NCI-H146 treated with DMSO at 0.1 percent for 48 hours (cell line): ENCODE results near the gene ARSD.
"Not testable (repeated sequence)": the region's sequence is repeated elsewhere in the genome, so short reads cannot be mapped to it uniquely, and the experiment has no call there.

Experiments used
- DNase-seq: peaks from one replicate; lab custom pipeline; 2025; ENCODE audit not compliant: unreplicated experiment; lab: John Stamatoyannopoulos, UW

The ARSD gene

DNA sequence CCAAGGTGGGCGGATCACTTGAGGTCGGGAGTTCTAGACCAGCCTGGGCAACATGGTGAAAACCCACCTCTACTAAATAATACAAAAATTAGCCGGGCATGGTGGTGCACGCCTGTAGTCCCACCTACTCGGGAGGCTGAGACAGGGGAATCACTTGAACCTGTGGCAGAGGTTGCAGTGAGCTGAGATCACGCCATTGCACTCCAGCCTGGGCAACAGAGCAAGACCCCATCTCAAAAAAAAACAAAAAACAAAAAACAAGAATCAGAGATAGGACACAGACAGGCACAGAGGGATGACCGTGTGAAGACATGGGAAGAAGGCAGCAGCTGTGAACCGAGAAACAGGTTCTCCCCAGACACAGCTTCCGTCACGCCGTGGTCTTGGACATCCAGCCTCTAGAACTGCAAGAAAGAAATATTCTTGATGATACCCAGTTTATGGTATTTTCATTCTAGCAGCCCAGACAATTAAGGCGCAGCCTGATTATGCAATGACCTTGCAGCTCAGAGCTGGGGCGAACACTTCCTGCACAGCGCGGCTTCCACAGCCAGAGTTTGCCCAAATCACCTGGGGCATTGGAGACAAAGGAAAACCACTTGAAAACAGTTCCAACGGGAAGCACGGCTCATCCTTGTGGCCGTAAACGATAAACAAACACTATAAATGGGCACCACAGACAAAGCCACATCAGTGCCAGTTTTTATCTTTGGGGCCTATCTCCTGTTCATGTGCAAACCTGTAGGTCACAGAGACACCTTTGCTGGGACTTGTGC, 4.2 kb upstream of the ARSD start:
- DNase-seq, result no peak

DNA sequence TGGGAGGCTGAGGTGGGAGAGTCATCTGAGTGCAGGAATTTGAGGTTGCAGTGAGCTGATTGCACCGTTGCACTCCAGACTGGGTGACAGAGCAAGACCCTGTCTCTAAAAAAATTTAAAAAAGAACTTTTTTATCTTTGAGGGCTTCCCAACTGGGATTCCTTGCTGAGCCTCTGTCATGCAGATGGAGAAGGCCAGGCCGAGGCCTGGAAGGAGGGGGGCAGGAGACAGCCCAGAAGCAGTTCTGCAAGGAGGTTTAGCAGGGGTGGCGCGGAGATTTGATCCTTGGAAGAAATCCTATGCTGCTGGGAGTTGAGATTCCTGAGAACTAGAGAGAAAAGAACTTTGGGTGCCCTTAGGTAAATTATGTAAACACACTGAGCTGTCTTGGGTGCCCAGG, 2.5 kb upstream of the ARSD start:
- DNase-seq, result no peak

DNA sequence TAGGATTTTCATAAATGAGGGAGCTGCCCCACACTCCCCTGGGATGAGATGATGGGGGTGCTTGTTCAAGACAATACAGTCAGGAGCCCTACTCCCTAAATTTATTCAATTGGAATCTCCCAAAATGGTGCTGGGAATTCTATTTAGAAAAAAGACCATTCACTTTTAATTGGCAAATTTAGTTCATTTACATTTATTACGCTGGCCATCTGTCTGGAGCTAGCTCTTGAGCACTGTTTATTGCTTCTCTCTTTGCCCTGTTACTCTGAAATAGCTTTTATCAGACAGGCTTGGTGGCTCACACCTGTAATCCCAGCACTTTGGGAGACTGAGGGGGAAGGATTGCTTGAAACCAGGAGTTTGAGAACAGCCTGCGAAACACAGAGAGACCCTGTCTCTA, 2.0 kb upstream of the ARSD start:
- no peak for DNase-seq

DNA sequence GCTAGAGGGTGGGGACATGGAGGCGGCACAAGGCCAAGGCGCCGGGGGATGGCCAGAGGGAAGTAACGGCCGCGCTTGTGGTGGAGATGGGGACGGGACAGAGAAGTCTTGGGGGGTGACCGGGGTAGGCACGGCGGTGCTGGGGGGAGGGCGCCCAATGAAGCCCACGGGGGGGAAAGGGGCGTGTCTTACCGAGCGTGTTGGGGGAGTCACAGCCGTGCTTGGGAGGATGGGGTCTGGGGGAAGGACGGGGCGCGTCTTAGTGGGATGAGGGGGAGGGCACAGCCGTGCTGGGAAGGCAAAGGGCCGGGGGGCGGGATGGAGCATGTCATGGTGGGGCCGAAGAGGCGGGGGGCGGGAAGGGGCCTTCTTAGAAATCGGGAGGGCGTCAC, 952 bp downstream of the ARSD start:
- no peak for DNase-seq

DNA sequence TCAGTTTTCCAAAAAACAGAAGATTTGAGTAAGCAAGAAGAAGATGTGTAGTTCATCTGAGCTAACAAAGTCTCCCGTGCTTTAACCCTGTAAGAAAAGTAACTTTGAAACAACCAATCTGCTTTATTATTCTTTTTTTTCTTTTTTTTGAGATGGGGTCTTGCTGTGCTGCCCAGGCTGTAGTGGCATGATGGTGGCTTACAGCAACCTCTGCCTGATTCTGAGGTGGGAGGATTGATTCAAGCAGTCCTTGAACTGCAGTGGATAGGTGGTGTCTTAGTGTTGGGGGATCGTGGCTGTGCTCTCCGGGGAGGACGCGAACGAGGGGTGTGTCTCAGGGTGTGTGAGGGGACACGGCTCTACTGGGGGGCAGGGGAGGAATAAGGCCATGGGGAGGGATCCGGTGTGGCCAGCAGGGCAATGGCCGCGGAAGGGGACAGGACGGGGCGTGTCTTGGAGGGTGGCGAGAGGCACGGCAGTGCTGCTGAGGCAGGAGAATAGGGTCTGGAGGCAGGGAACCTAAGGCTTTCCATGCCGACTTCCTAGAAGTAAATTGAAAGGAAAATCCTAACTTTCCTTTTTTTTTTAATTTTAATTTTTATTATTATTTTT, 2.4 kb downstream of the ARSD start:
- DNase-seq, result no peak

DNA sequence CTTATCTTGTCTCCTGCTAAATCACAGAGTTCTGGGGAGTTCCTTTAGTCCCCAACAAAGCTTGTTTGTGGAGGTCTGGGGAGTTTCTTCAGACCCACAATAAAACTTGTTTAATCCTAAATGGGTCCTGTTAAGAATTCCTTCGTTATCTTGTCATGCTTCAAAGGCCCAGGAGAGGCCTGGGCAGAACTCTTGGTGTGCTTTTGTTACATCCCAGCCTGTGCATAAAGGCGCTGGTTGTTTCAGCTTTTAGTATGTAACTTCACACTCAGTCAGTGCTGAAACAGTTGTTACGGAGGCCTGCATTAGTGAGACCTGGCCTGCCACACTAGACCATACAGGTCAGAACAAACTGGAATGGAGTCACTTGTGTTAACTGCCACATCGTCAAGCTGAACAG, 2.9 kb downstream of the ARSD start:
- not testable (repeated sequence) for DNase-seq

DNA sequence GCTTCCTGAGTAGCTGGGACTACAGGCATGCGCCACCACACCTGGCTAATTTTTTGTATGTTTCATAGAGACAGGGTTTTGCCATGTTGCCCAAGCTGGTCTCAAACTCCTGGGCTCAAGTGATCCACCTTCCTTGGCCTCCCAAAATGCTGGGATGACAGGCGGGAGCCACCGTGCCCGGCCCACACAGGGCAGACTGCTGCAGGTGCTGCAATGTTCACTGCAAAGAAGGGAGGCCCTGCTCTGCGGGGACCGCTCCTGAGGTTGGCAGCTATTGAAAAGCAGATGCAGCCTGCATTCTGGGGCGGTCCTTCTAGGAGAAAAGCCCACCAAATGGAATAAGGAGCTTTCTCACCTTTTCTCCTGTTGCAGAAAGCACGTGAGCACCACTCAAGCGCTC, 5.0 kb downstream of the ARSD start:
- no peak for DNase-seq

DNA sequence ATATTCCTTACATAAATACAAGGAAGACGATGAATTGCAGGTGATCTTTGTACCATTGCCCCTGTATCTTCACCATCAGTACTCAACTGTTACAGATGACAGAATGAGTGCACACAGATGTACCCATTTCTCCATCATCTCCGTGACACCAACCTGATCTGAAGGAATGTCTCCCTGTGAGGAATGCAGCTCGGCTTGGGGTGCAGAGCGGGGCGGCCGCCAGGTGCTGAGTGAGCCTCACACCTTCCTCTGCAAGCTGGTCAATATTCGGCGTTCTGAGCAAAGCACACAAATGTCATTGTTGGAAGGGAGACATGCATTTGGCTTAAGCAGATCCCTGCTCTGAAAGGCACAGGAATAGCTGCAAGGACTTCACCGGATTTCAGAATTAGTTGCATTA, 7.4 kb downstream of the ARSD start:
- DNase-seq, result no peak

DNA sequence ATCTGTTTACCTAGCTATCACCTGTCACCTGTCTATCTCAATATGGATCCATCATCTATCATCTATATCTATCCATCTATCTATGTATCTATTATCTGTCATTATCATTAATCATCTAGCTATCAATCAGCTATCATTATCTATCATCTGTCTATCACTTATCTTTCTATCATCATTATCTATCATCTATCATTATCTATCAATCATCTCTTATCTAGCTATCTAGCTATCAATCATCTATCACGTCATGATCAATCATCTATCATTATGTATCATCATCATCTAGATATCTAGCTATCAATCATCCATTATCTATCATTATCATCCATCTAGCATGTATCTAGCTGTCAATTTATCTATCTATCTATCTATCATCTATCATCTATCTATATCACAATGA, 7.9 kb downstream of the ARSD start:
- no peak for DNase-seq

DNA sequence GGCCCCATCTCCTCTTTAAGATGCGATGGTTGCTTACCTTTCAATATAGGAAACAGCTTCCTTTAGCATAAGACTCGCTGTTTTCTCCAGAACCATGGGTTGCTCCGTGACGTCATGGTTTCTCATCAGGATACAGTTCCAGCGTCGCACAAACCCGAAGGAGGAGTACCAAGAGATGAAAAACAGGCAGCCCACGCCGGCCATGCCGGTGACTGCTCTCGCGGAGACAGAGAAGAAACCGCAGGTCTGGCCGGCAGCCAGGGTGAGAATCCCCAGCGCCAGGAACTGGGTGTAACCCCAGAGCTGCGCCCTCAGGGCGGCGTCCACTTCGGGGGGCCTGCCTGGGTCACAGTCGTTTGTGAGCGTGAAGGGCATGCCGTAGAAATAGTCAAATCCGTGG, 11.4 kb downstream of the ARSD start:
- no peak for DNase-seq

DNA sequence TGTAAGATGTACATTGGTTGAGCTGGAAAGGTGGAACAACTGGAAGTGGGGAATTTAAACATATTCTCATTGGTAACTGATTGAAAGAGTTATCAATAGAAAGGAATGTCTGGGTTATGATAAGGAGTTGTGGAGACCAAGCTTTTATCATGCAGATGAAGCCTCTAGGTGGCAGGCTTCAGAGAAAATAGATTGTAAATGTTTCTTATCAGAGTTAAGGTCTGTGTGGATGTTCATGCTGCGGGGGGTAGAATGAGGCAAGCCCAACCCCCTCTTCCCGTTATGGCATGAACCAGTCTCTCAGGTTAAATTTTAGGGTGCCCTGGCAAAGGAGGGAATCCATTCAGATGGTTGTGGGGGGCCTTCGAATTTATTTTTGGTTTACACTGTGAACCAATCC, 16.0 kb downstream of the ARSD start:
- no peak for DNase-seq

DNA sequence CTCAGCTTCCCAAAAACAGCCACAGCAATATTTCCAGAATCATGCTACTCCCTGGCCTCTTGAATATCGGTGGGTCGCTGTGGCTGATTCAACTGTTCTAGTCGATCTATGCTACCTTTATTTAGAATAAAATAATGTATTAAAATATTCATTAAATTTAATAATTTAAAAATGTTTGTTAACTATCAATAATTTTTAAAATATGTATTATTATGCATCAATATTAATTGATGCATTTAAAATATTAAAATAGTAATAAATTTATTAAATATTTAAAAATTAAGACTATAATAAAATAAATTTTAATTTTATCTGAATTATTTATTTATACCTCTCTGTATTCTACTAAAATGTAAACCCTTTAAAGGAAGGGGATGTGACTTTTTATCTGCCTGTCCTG, 19.0 kb downstream of the ARSD start:
- DNase-seq, result no peak

DNA sequence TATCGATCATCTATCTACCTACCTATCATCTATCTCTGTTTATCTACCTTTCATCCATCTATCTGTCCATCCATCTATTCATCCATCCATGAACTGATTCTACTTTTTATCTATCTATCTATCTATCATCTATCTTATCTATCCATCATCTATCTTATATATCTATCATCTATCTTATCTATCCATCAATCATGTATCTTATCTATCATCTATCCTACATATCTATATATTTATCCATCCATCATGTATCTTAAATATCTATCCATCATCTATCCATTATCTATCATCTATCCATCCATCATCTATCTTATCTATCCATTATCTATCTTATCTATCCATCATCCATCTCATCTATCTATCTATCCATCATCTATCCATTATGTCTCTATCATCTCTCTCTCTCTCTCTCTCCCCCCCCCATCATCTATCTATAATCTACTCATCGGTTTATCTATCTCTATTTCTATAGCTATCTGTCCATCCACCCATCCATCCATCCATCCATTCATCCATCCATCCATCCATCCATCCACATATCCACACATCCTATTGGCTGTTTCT, 20.9 kb downstream of the ARSD start:
- no peak for DNase-seq

DNA sequence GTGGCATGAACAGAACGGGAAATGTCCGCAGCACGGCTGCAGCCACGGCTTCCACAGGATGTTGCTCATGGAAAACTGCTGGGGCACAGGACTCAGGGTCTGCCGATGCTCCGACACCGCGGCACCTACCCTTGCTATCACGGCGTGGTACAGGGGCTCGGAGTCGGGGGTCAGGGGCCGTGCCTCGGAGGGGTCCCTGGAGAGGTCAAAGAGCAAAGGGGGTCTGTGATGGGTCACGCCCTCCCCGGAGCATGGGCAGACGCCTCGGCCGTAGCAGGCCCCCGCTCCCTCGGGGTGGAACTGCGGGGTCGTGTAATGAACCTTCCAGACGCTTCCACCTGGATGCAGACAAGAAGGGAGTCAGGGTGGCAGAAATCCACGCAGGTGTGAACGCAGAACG, 21.8 kb downstream of the ARSD start:
- no peak for DNase-seq

DNA sequence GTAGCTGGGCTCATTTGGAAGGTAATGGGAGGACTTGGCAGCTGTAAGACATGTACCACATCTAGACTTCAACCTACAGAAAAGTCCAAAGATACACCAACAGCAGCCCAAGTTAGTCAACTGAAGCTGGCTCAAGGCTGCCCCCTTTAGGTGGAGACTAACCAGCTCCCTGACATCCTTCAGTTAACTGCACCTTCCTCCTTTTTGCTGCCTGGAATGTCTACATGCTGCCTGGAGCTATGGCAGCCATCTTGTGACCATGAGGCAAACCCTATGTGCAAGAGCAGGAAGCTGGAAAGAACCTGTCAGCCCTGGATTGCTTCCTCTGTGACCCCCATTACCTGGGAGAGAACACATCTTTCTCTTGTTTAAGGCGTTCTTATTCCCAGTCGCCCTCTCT, 25.8 kb downstream of the ARSD start:
- no peak for DNase-seq

DNA sequence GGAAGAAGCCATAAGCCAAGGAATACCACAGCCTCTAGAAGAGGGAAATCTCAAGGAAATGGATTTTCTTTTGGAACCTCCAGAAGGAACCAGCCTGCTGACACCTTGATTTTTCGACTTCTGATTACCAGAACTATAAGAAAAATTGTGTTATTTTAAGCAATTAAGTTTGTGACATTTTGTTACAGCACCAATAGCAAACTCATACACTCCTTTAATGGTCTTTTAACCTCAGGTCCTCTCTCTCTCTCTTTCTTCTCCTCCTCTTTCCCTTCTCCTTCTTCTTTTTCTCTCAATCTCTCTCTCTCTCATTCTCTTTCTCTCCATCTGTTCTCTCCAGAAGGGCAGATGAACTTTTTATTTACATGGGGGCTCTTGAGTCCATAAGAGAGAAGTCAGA, 26.3 kb downstream of the ARSD start:
- DNase-seq, result no peak

DNA sequence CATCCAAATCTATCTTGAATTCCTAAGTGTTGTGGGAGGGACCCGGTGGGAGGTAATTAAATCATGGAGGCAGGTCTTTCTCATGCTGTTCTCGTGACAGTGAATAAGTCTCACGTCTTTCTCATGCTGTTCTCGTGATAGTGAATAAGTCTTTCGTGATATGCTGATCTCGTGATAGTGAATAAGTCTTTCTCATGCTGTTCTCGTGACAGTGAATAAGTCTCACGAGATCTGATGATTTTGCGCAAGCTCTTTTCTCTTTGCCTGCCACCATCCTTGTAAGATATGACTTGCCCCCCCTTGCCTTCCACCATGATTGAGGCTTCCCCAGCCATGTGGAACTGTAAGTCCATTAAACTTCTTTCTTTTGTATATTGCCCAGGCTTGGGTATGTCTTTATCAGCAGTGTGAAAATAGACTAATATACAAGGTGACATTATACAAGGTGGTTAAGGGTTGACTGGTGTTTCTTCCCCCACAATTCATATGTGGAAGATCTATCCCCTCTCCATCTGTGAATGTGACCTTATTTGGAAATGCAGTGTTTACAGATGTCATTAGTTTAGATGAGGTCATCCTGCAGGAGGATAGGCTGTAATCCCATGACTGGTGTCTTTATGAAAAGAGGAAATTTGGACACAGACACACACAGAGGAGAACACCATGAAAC, 27.6 kb downstream of the ARSD start:
- DNase-seq, result no peak

DNA sequence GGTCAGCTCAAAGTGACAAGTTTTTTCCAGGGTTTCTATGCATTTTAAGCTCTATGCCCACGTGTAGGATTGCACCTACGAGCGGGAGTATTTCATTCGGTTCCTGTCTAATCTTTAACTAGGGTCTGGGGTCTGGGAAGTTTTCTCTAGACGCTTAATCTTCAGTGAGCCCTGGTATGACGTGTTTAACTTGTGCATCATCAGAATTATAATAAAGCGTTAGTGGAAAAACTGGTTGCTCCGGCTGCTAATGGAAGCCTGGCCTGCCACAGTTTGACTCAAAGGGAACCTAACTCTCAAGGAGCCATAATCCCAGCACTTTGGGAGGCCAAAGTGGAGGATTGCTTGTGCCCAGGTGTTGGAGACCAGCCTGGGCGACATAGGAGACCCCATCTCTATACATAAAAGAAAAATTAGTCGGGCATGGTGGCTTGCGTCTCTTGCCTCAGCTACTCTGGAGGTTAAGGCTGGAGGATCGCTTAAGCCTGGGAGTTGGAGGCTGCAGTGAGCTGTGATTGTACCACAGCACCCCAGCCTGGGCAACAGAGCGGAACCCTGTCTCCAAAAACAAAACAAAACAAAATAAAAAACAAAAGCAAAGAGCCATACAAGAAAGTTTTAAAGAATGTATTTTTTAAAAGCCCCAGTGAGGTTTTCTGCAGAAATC, 30.2 kb downstream of the ARSD start:
- DNase-seq, result no peak

DNA sequence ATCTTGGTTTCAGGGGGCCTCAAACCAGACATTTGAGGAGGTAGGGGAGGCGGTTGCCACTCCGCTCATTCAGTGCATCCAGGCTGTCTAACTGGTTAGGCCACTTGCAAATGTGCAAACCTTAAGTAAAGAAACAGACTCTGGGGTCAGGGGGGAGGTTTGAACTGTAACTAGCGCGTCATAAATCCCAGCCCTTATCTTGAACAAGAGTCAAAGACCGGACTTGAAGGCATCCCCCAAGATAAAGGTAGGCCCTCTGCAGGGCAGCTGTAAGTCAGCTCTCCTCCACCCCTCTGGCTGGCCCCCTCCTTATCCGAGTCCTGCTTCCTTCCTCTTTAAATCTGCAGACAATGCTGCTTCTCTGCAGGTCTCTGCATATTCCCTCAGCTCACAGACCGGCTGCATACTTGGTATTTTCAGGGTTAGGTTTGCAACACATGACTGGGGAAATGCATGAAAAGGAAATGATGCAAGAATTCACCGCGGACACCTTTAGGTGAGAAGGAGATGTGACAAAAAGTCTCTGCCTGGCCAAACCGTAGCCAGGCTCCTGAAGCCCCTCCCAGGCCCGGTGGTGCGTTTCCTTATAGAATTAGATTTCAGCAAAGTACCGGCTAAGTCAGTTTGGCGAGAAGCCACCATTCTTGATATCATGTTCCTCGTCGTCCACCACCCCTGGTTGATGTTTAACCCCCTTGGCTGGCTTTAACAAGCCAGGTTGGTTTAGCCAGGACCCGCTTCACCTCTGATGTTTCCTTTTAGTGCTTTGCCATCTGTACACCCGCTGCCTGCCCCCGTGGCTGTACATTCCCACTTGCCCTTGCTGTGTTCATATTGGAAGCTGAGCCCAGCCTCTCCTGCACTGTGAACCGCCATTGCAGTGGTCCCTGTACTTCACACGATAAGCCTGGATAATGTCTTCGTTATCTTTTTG, 31.2 kb downstream of the ARSD start:
- not testable (repeated sequence) for DNase-seq

DNA sequence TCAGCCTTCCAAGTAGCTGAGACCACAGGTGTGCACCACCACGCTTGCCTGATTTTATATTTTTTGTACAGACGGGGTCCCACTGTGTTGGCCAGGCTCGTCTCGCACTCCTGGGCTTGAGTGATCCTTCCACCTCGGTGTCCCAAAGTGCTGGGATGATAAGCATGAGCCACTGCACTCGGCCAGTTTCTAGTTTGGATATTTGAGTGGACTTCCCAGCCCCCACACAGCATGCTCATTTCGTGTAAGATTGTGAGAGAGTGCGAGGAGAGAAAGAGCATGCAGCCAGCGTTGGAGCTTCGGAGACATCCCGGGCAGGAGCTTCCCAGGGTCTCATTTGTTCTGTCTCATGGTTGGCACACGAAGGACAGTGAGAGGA, 31.8 kb downstream of the ARSD start:
- no peak for DNase-seq

DNA sequence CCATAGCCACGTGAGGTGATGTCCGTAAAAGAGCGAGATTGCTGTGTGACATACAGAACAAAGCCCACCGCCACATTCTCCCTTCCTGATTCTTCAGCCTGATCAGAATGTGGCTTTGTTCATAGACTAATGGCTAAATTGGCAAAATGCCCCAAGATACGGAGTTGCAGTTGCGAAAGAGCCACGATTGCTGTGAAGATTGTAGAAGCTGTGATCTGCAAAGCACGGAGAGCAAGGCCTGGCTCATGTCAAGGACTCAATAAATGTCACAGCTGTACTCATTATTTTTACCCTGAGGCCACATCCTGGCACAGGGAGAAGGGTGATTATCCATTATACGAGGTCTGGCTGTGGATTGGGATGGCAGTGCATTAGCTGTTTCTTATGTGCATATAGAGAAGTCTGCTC, 34.2 kb downstream of the ARSD start:
- no peak for DNase-seq
